Measurements from ENCODE around the gene DLGAP4. TPM values are rescaled to one million over a fixed set of nuclear protein-coding genes. Genes with fewer than 3 reads are reported as not detected.

DLGAP4 gene, protein sequence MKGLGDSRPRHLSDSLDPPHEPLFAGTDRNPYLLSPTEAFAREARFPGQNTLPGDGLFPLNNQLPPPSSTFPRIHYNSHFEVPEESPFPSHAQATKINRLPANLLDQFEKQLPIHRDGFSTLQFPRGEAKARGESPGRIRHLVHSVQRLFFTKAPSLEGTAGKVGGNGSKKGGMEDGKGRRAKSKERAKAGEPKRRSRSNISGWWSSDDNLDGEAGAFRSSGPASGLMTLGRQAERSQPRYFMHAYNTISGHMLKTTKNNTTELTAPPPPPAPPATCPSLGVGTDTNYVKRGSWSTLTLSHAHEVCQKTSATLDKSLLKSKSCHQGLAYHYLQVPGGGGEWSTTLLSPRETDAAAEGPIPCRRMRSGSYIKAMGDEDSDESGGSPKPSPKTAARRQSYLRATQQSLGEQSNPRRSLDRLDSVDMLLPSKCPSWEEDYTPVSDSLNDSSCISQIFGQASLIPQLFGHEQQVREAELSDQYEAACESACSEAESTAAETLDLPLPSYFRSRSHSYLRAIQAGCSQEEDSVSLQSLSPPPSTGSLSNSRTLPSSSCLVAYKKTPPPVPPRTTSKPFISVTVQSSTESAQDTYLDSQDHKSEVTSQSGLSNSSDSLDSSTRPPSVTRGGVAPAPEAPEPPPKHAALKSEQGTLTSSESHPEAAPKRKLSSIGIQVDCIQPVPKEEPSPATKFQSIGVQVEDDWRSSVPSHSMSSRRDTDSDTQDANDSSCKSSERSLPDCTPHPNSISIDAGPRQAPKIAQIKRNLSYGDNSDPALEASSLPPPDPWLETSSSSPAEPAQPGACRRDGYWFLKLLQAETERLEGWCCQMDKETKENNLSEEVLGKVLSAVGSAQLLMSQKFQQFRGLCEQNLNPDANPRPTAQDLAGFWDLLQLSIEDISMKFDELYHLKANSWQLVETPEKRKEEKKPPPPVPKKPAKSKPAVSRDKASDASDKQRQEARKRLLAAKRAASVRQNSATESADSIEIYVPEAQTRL
- total RNA-seq (ENCODE audit: low replicate concordance), result 9.4 and 11.4 TPM in 2 replicates

DNA sequence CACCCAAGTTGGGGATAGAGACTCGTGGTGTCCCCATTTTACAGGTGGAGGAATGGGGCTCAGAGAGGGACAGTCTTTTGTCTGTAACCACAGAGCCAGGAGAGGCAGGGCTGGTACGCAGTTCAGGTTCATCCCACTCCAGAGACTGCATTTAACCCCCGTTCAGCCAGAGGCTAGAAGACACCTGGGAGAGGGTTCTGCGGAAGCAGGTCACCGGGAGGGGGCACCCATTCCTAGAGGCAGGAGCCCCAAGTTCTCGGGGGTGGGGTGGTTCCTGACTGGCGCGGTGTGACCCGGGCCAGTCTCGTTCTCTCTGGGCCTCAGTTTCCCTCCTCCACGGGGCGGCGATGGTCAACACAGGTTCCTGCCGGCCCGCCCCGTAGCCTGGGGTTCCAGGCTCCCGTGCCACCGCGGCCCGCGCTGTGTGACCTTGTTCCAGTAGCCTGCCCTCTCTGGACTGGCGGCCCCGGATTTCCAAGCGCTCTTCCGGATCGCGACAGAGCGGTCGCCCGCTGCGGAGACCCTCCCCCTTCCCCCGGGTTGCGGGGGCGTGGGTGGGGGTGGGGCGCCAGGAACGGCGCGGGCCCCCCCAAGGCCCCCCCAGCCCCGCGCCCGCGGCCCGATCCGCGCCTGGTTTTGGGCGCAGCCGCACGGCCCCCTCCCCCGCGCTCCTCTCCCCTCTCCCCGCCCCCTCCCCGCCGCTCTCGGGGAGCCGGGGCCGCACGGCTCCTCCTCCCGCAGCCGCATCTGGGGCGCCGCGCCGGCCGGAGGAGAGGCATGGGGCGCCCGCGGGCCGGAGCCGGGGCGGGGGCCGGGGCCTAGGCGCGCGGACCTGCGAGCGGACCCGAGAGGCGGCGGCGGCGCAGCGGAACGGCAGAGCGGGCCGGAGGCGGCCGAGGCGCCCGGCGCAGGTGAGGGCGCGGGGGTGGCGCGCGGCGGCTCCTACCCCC is at the start of gene DLGAP4:
Gene DLGAP4, plus strand, starts transcription at position 738 of the 950 bp plus-strand sequence. CDS start 125,379 bp downstream, outside the sequence.

DNA sequence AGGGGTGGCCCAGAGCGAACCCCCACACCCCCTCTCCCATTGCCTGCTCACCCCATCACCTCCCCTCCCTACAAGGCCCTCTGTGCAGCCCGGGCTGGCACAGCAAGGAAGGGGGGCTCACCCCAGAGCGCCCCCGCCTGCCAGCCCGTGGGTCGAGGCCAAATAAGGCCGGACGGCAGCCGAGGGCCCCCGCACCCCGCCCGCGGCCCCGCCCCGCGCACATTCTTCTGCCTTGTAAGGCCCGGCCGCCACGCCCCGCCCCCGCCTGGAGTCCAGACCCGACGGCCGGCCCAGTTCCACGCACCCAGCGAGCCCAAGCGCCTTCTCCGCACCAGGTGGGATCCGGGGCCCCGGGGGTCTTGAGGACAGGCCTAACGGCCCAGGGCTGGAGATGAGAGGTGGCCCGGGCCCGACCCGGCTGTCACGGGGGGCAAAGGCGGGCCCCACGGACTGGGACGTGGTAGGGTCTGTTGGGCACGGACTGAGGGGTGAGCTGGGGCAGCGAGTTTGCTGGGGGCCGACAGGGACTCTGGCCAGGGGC is 235.2 kb downstream of the DLGAP4 start, which contains the start of gene MYL9:
Gene MYL9, plus strand, starts transcription at position 293 of the 541 bp plus-strand sequence. CDS start 3,366 bp downstream, outside the sequence.

DNA sequence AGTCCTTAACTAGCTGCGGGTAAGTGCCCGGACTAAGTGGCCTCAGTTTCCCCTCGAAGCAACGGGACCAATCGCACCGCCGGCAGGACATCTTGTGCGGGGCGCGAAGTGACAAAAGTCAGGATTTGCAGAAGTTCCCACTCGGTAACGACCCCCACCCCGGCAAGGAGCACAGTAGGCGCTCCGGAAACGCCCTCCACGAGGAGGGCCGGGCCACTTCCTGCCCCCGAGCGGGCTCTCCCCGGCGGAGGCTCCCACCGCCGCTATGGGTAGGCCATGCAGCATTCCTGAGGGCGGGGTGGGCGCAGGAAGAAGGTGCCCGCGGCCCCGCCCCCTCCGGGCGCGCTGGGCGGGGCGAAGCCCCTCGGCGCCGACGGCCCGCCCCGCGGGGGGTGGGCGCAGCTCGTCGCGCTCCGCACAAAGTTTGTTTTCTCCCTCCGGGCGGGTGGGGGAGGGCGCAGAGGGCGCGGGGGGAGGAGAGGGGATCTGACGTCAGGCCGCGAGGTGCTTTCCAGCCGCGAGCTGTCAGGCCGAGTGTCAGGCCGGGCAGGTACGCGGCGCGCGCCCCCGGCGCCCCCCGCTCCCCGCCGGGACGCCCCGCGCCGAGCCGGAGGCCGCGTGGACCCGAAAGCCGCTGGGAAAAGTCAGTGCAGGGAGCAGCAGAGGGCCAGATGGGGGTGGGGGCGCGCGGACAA is 267.1 kb downstream of the DLGAP4 start, which contains the start of gene TGIF2:
Gene TGIF2, plus strand, starts transcription at position 495 of the 695 bp plus-strand sequence. CDS start 5,178 bp downstream, outside the sequence.

Other genes with a start within 250 kb of the DLGAP4 start
- 9.8 and 14.1 TPM in 2 replicates for gene EPB41L1, start 151.6 kb upstream of the DLGAP4 start, total RNA-seq (ENCODE audit: low replicate concordance)
- gene AAR2, start 69.9 kb upstream of the DLGAP4 start, total RNA-seq (ENCODE audit: low replicate concordance), result 8.7 and 21.9 TPM in 2 replicates
- gene MYL9, start 235.2 kb downstream of the DLGAP4 start, total RNA-seq (ENCODE audit: low replicate concordance), result 5.6 and 13.4 TPM in 2 replicates